Trophoblast cell (in vitro differentiated cells and primary cell): Measurements from ENCODE around the gene CNEP1R1. TPM values are rescaled to one million over a fixed set of nuclear protein-coding genes. Genes with fewer than 3 reads are reported as not detected.

Experiments
- DNase-seq, 2 donors: peaks; one replicate each; pipeline ENCODE4 v3.0.0-alpha.2; 2016
- H2AFZ ChIP-seq: 2 replicates; pipeline ENCODE4 v1.6.1; 2013; ENCODE audit warnings: low read length, moderate library complexity, mild to moderate bottlenecking; ENCODE audit not compliant: insufficient read depth, poor library complexity
- H2AK5ac ChIP-seq: 2 replicates; pipeline ENCODE4 v1.6.1; 2013; ENCODE audit warnings: mild to moderate bottlenecking, low read length
- H2BK120ac ChIP-seq: 2 replicates; pipeline ENCODE4 v1.6.1; 2013; ENCODE audit warnings: low read length, mild to moderate bottlenecking, moderate library complexity; ENCODE audit not compliant: insufficient read depth, poor library complexity
- H2BK12ac ChIP-seq: 2 replicates; pipeline ENCODE4 v1.6.1; 2013; ENCODE audit warnings: mild to moderate bottlenecking, low read length, moderate library complexity
- H2BK5ac ChIP-seq: 2 replicates; pipeline ENCODE4 v1.6.1; 2013; ENCODE audit warnings: low read length, low read depth, moderate library complexity, mild to moderate bottlenecking; ENCODE audit not compliant: poor library complexity
- H3K14ac ChIP-seq: 2 replicates; pipeline ENCODE4 v1.6.1; 2013; ENCODE audit warnings: mild to moderate bottlenecking, low read length
- H3K18ac ChIP-seq: 2 replicates; pipeline ENCODE4 v1.6.1; 2013; ENCODE audit warnings: mild to moderate bottlenecking, low read length
- H3K23ac ChIP-seq: 2 replicates; pipeline ENCODE4 v1.6.1; 2013; ENCODE audit warnings: low read length
- H3K27ac ChIP-seq: 2 replicates; pipeline ENCODE4 v1.5.1; 2013; ENCODE audit warnings: low read depth, mild to moderate bottlenecking, inconsistent platforms, low read length, moderate library complexity
- H3K27me3 ChIP-seq: 2 replicates; pipeline ENCODE4 v1.6.1; 2013; ENCODE audit warnings: inconsistent platforms, mild to moderate bottlenecking, low read length, moderate library complexity; ENCODE audit not compliant: insufficient read depth
- H3K36me3 ChIP-seq, 2 experiments: 1 replicate in 1 of 2; 2 replicates in 1 of 2; pipeline ENCODE4 v1.6.1; 2013; ENCODE audit warnings: low read length in 2 of 2, mild to moderate bottlenecking in 2 of 2, moderate library complexity in 1 of 2; ENCODE audit not compliant: insufficient read depth in 2 of 2, control insufficient read depth in 1 of 2
- H3K4ac ChIP-seq: 2 replicates; pipeline ENCODE4 v1.6.1; 2013; ENCODE audit warnings: low read depth, mild to moderate bottlenecking, low read length, moderate library complexity
- H3K4me1 ChIP-seq, 2 experiments: 1 replicate in 1 of 2; 2 replicates in 1 of 2; pipeline ENCODE4 v1.6.1; 2013; ENCODE audit warnings: low read length in 2 of 2, mild to moderate bottlenecking in 2 of 2, moderate library complexity in 1 of 2; ENCODE audit not compliant: insufficient read depth in 2 of 2, control insufficient read depth in 1 of 2
- H3K4me2 ChIP-seq: 2 replicates; pipeline ENCODE4 v1.6.1; 2013; ENCODE audit warnings: inconsistent platforms, mild to moderate bottlenecking, low read length, moderate library complexity
- H3K4me3 ChIP-seq: 2 replicates; pipeline ENCODE4 v1.5.1; 2013; ENCODE audit warnings: mild to moderate bottlenecking, low read depth, low read length, inconsistent platforms
- H3K79me1 ChIP-seq: one replicate; pipeline ENCODE4 v1.6.1; 2013; ENCODE audit warnings: low read length
- H3K79me2 ChIP-seq: 2 replicates; pipeline ENCODE4 v1.6.1; 2013; ENCODE audit warnings: low read length, mild to moderate bottlenecking; ENCODE audit not compliant: control insufficient read depth, insufficient read depth, poor library complexity
- H3K9ac ChIP-seq: 2 replicates; pipeline ENCODE4 v1.6.1; 2013; ENCODE audit warnings: mild to moderate bottlenecking, low read length
- H3K9me3 ChIP-seq: 2 replicates; pipeline ENCODE4 v1.6.1; 2013; ENCODE audit warnings: low read depth, mild to moderate bottlenecking, control low read depth, inconsistent platforms, low read length; ENCODE audit not compliant: insufficient read depth
- H4K12ac ChIP-seq: 2 replicates; pipeline ENCODE4 v1.6.1; 2013; ENCODE audit warnings: low read depth, mild to moderate bottlenecking, low read length, moderate library complexity
- H4K8ac ChIP-seq: 2 replicates; pipeline ENCODE4 v1.6.1; 2013; ENCODE audit warnings: low read depth, mild to moderate bottlenecking, low read length, moderate library complexity
- H4K91ac ChIP-seq: one replicate; pipeline ENCODE4 v1.6.1; 2013; ENCODE audit warnings: low read depth, mild to moderate bottlenecking, low read length, moderate library complexity
- WGBS: extraction: QIAGEN DNeasy Blood & Tissue Kit; methylation state at CpG from one replicate; pipeline ENCODE4 v1.1.7; 2013; ENCODE audit warnings: missing lambda C conversion rate; ENCODE audit not compliant: insufficient read length, insufficient coverage; ENCODE audit errors: extremely low coverage; 5-methylcytosine and 5-hydroxymethylcytosine counted together
- polyA plus RNA-seq: library from polyadenylated mRNA; stranded (reverse); fragments of 200-250 nt; gene quantifications from 2 replicates; pipeline ENCODE4 v1.2.3, GENCODE V29; 2013

CNEP1R1 gene, protein sequence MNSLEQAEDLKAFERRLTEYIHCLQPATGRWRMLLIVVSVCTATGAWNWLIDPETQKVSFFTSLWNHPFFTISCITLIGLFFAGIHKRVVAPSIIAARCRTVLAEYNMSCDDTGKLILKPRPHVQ
- 16.7 and 17.0 TPM in 2 replicates for polyA plus RNA-seq

DNA sequence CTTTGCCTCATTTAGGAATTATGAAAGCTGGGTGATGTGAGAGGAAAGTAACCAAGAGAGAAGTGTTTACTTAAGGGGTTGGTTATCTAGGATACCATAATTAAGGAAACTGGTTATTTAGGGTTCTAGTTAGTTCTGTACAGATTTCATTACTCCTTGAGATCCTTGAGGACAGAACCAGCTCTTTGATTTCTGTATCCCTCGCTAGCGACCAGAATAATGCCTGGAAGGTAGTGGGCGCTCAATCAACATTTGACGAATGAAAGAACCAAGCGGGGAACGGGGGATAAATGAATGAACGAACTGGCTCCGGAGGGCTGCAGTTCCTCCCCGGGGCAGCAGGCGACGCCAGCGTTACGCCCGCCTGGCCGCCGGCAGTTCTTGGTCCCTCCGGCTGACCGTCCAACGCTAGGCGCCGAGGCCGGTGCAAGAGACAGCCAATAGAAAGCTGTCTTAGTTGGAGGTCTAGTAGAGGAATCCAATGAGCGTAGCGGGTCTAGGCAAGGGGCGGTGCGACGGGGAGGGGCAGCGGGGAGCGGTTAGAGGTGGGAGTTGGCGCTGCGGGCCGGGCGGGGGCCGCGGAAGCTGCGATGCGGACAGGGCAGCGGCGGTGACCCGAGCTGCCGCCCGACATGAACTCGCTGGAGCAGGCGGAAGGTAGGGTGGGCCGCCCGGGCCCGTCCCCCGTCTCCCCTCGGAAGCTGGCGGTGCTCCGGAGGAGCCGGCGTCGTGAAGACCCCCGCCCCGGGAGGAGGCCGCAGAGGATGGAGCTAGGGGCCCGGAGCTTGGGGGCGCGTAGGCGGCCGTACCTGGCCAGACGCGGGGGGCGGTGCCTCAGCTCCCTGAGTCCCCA is at the start of gene CNEP1R1:
CNEP1R1 (plus strand) TSS at position 542 of the 853 bp plus-strand sequence; CDS start at position 633, 91 bp downstream.
- no CpG with 5 or more reads among the region's 65 CpGs for WGBS
- no peaks in the 10 kb centered on the region for H3K4me1 ChIP-seq
- peaks cover 0 to 5% of the 10 kb centered on the region in 2 experiments for H3K36me3 ChIP-seq
- H3K79me2 ChIP-seq, result peaks cover 9% of the 10 kb centered on the region
- H3K9me3 ChIP-seq, result no peaks in the 10 kb centered on the region
- peak within 1 kb of the TSS; percentile 95 for H3K18ac ChIP-seq
- H3K23ac ChIP-seq, result no peak within 1 kb of the TSS
- H2BK12ac ChIP-seq, result no peak within 1 kb of the TSS
- peak within 1 kb of the TSS; percentile 87 for H4K91ac ChIP-seq
- peak within 1 kb of the TSS; percentile 94 for H3K14ac ChIP-seq
- H3K9ac ChIP-seq, result peak within 1 kb of the TSS; percentile 82
- H3K79me1 ChIP-seq, result peaks cover 6% of the 10 kb centered on the region
- H4K8ac ChIP-seq, result peak within 1 kb of the TSS; percentile 99
- peak within 1 kb of the TSS; percentile 98 for H4K12ac ChIP-seq
- H3K4me2 ChIP-seq, result peak within 1 kb of the TSS; percentile 80
- peak within 1 kb of the TSS; percentile 94 for H3K4me3 ChIP-seq
- peak within 1 kb of the TSS; percentile 29 for H3K27ac ChIP-seq
- H2BK5ac ChIP-seq, result peak within 1 kb of the TSS; percentile 39
- peak within 1 kb of the TSS; percentile 48 for H2AK5ac ChIP-seq
- peak within 1 kb of the TSS; percentile 65 for H3K4ac ChIP-seq
- H2AFZ ChIP-seq, result peak within 1 kb of the TSS; percentile 71
- DNase-seq, result peak; percentile 94 to 99
- peak within 1 kb of the TSS; percentile 61 for H2BK120ac ChIP-seq
- no peaks in the 10 kb centered on the region for H3K27me3 ChIP-seq

DNA sequence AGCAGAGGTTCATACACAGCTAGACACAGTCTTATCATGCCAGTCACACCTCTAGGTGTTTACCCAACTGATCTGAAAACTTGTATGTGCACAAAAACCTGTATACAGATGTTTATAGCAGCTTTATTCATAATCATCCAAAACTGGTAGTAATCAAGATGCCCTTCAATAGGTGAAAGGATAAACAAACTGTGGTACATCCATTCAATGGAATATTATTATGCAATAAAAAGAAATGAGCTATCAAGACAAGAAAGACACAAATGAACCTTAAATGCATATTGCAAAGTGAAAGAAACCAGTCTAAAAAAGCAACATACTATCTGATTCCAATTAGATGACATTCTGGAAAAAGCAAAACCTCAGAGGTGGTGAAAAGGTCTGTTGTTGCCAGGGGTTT is 47.6 kb upstream of the CNEP1R1 start:
- no peak overlapping the region for H2BK5ac ChIP-seq
- no peak overlapping the region for H3K9ac ChIP-seq
- no peak overlapping the region for H4K8ac ChIP-seq
- no peak overlapping the region for H3K23ac ChIP-seq
- no peak overlapping the region for H3K18ac ChIP-seq
- H4K91ac ChIP-seq, result no peak overlapping the region
- H2AFZ ChIP-seq, result no peak overlapping the region
- no peak overlapping the region for H4K12ac ChIP-seq
- no peaks in the 10 kb centered on the region for H3K79me1 ChIP-seq
- H3K4ac ChIP-seq, result no peak overlapping the region
- H2BK120ac ChIP-seq, result no peak overlapping the region
- H3K4me2 ChIP-seq, result no peak overlapping the region
- no peak overlapping the region for H2BK12ac ChIP-seq
- H3K27ac ChIP-seq, result no peak overlapping the region
- no peaks in the 10 kb centered on the region for H3K79me2 ChIP-seq
- H3K27me3 ChIP-seq, result no peaks in the 10 kb centered on the region
- H3K36me3 ChIP-seq, result no peaks in the 10 kb centered on the region
- no peak overlapping the region for H2AK5ac ChIP-seq
- H3K4me1 ChIP-seq, result no peaks in the 10 kb centered on the region
- no peak for DNase-seq
- no peaks in the 10 kb centered on the region for H3K9me3 ChIP-seq
- no peak overlapping the region for H3K14ac ChIP-seq
- H3K4me3 ChIP-seq, result no peak overlapping the region

DNA sequence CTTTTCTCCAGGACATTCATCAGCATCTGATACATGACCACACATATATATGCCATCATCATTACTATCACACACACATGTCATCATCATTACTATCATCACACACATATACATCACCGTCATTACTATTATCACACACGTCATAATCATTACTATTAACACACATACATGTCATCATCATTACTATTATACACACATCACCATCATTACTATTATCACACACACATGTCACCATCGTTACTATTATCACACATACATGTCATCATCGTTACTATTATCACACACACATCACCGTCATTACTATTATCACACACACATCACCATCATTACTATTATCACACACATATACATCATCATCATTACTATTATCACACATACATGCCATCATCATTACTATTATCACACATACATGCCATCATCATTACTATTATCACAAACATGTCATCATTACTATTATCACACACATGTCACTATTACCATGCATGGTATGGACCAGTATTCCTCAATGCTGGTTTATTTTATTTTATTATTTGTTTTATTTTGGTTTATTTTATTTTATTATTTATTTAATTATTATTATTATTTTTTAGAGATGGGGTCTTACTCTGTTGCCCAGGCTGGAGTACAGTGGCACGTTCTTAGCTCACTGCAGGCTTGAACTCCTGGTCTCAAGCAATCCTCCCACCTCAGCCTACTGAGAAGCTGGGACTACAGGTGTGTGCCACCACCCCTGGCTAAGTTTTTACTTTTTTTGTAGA is 46.3 kb upstream of the CNEP1R1 start:
- H4K8ac ChIP-seq, result no peak overlapping the region
- H3K23ac ChIP-seq, result no peak overlapping the region
- no peak for DNase-seq
- H3K4me3 ChIP-seq, result no peak overlapping the region
- no peak overlapping the region for H3K27ac ChIP-seq
- H2BK12ac ChIP-seq, result no peak overlapping the region
- H4K12ac ChIP-seq, result no peak overlapping the region
- H2BK5ac ChIP-seq, result no peak overlapping the region
- H4K91ac ChIP-seq, result no peak overlapping the region
- H3K9me3 ChIP-seq, result no peaks in the 10 kb centered on the region
- no peak overlapping the region for H3K4me2 ChIP-seq
- H3K36me3 ChIP-seq, result no peaks in the 10 kb centered on the region
- 98% methylated on average over 5 of the region's 6 CpGs for WGBS
- H2AFZ ChIP-seq, result no peak overlapping the region
- no peak overlapping the region for H2AK5ac ChIP-seq
- no peaks in the 10 kb centered on the region for H3K79me1 ChIP-seq
- no peak overlapping the region for H3K14ac ChIP-seq
- no peak overlapping the region for H2BK120ac ChIP-seq
- H3K4ac ChIP-seq, result no peak overlapping the region
- H3K27me3 ChIP-seq, result no peaks in the 10 kb centered on the region
- H3K18ac ChIP-seq, result no peak overlapping the region
- H3K9ac ChIP-seq, result no peak overlapping the region
- no peaks in the 10 kb centered on the region for H3K79me2 ChIP-seq
- no peaks in the 10 kb centered on the region for H3K4me1 ChIP-seq

DNA sequence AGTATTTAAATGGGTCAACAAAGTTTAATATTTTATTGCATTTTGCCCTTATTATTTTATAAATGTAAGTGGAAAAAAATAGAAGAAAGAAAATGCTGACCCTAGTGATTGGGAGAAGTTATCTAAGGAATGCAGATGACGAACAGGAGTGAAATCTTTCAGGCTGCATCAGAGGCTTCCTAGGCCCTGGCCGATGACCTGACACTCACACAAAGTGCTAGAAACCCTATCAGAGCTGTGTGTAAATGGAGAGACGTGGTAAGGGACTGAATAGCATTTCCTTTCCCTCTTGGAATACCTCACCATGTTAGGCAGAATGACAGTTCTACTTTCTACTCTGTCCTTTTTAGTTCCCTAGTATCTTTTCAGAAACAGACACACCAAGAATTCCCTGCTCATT is 44.9 kb upstream of the CNEP1R1 start:
- no CpG with 5 or more reads among the region's 3 CpGs for WGBS

More for the DNA sequence above, 44.9 kb upstream of the CNEP1R1 start:
- no peaks in the 10 kb centered on the region for H3K27me3 ChIP-seq
- peak; percentile 33 to 68 for DNase-seq
- no peaks in the 10 kb centered on the region for H3K9me3 ChIP-seq
- no peak overlapping the region for H2AK5ac ChIP-seq
- no peaks in the 10 kb centered on the region for H3K79me2 ChIP-seq
- H3K23ac ChIP-seq, result no peak overlapping the region
- H3K4ac ChIP-seq, result no peak overlapping the region
- H2AFZ ChIP-seq, result no peak overlapping the region
- no peak overlapping the region for H4K12ac ChIP-seq
- H3K4me3 ChIP-seq, result no peak overlapping the region
- H3K36me3 ChIP-seq, result no peaks in the 10 kb centered on the region
- no peak overlapping the region for H3K4me2 ChIP-seq
- H3K9ac ChIP-seq, result no peak overlapping the region
- no peak overlapping the region for H2BK12ac ChIP-seq
- H3K14ac ChIP-seq, result no peak overlapping the region
- no peak overlapping the region for H2BK5ac ChIP-seq
- H4K91ac ChIP-seq, result no peak overlapping the region
- H3K79me1 ChIP-seq, result no peaks in the 10 kb centered on the region
- no peak overlapping the region for H3K18ac ChIP-seq
- H3K27ac ChIP-seq, result no peak overlapping the region
- H2BK120ac ChIP-seq, result no peak overlapping the region
- no peaks in the 10 kb centered on the region for H3K4me1 ChIP-seq
- H4K8ac ChIP-seq, result no peak overlapping the region
